Effector CD4-positive, alpha-beta T cell (primary cell): ENCODE results near the gene MDM2.

Source experiments
- DNase-seq: peaks from one replicate; pipeline ENCODE4 v3.0.0-alpha.2; 2020

MDM2 gene

GRCh38 chr12:68882251-68882964 is 74.4 kb downstream of the MDM2 start:
- no peak for DNase-seq

GRCh38 chr12:68883151-68883550 is 75.2 kb downstream of the MDM2 start:
- no peak for DNase-seq

- no peak for DNase-seq
Observed at GRCh38 chr12:68884251-68884650, 76.3 kb downstream of the MDM2 start.

- no peak for DNase-seq
Observed at GRCh38 chr12:68885381-68885780, 77.4 kb downstream of the MDM2 start.

GRCh38 chr12:68886636-68887572 is 78.9 kb downstream of the MDM2 start:
- DNase-seq = no peak

GRCh38 chr12:68887641-68888040 is 79.7 kb downstream of the MDM2 start:
- DNase-seq = no peak

GRCh38 chr12:68888243-68888642 is 80.3 kb downstream of the MDM2 start:
- DNase-seq = no peak

GRCh38 chr12:68890701-68891113 is 82.7 kb downstream of the MDM2 start:
- no peak for DNase-seq

GRCh38 chr12:68891141-68891540 is 83.2 kb downstream of the MDM2 start:
- no peak for DNase-seq

- DNase-seq = no peak
Observed at GRCh38 chr12:68893201-68893600, 85.2 kb downstream of the MDM2 start.

- no peak for DNase-seq
Observed at GRCh38 chr12:68893741-68894140, 85.8 kb downstream of the MDM2 start.

- no peak for DNase-seq
Observed at GRCh38 chr12:68894276-68894855, 86.4 kb downstream of the MDM2 start.

GRCh38 chr12:68896881-68897540 is 89.0 kb downstream of the MDM2 start:
- DNase-seq = no peak

GRCh38 chr12:68899251-68899771 is 91.3 kb downstream of the MDM2 start:
- DNase-seq = no peak

- DNase-seq = no peak
Observed at GRCh38 chr12:68900241-68900640, 92.3 kb downstream of the MDM2 start.
